Naive thymus-derived CD4-positive, alpha-beta T cell (primary cell): Measurements from ENCODE around the gene CHTF8. TPM values are rescaled to one million over a fixed set of nuclear protein-coding genes. Genes with fewer than 3 reads are reported as not detected.

Experiments
- polyA plus RNA-seq, 2 donors: library from polyadenylated mRNA; unstranded; fragments of 300-500 nt; fragmentation: Illumina TruSeq; gene quantifications; one replicate each; pipeline ENCODE4 v1.2.3, GENCODE V29; 2021
- total RNA-seq, 6 experiments: library from RNA in 5 of 6; stranded (reverse) in 5 of 6; gene quantifications; 1 replicate in 5 of 6; 2 replicates in 1 of 6; pipeline ENCODE4 v1.2.3 and lab custom pipeline; 2021 to 2026

Gene CHTF8
- total and polyA plus RNA-seq, 7 experiments from 2014 or later: 53.3 to 210 (median 141) TPM

Other genes with a start within 250 kb of the CHTF8 start
- 1 to 10 TPM in 4 of 5 experiments, under 1 TPM in 1; 0.73 to 4.2 (median 2.9) TPM for gene HAS3, start 26.9 kb downstream of the CHTF8 start, total RNA-seq
- under 1 TPM in 1 of 2 donors, not detected in 1; 0.24 TPM for gene HAS3, start 26.9 kb downstream of the CHTF8 start, polyA plus RNA-seq
- gene UTP4, start 61 bp upstream of the CHTF8 start, total RNA-seq: 10 to 100 TPM; 31.9 to 56.5 (median 35.1) TPM
- gene UTP4, start 61 bp upstream of the CHTF8 start, polyA plus RNA-seq: 10 to 100 TPM; 61.1 to 82.0 TPM
- 10 to 100 TPM in 4 of 5 experiments, 1 to 10 TPM in 1; 9.7 to 16.4 (median 12.1) TPM for gene SNTB2, start 54.6 kb upstream of the CHTF8 start, total RNA-seq
- gene SNTB2, start 54.6 kb upstream of the CHTF8 start, polyA plus RNA-seq: 1 to 10 TPM; 3.0 to 6.2 TPM
- gene VPS4A, start 178.8 kb upstream of the CHTF8 start, total RNA-seq: 10 to 100 TPM; 36.7 to 53.7 (median 46.9) TPM
- 10 to 100 TPM; 29.7 to 44.4 TPM for gene VPS4A, start 178.8 kb upstream of the CHTF8 start, polyA plus RNA-seq
- 10 to 100 TPM in 2 of 5 experiments, 1 to 10 TPM in 3; 4.6 to 11.8 (median 9.5) TPM for gene PDF, start 198.0 kb upstream of the CHTF8 start, total RNA-seq
- gene PDF, start 198.0 kb upstream of the CHTF8 start, polyA plus RNA-seq: 10 to 100 TPM; 15.9 to 24.5 TPM
- gene COG8, start 207.0 kb upstream of the CHTF8 start, total RNA-seq: 10 to 100 TPM; 29.5 to 73.7 (median 37.4) TPM
- 10 to 100 TPM; 38.7 to 52.0 TPM for gene COG8, start 207.0 kb upstream of the CHTF8 start, polyA plus RNA-seq
- gene NIP7, start 207.2 kb upstream of the CHTF8 start, total RNA-seq: 10 to 100 TPM; 22.1 to 40.9 (median 30.3) TPM
- gene NIP7, start 207.2 kb upstream of the CHTF8 start, polyA plus RNA-seq: 10 to 100 TPM; 19.5 to 20.2 TPM
- 1 to 10 TPM; 1.8 to 6.3 (median 2.9) TPM for gene TMED6, start 219.2 kb upstream of the CHTF8 start, total RNA-seq
- under 1 TPM in 1 of 2 donors, not detected in 1; 0.21 TPM for gene TMED6, start 219.2 kb upstream of the CHTF8 start, polyA plus RNA-seq